HL-60 (cell line): ENCODE measurements around the gene SPINT2.

Source experiments
- DNase-seq, 2 experiments: peaks; one replicate each; pipeline ENCODE4 v3.0.0-alpha.2; 2010 to 2020; ENCODE audit warnings: low read depth in 1 of 2, low spot score in 1 of 2
- H3K27ac ChIP-seq: fragments of 250-450 bp; sonication (Bioruptor Pico); replicated peaks from 2 replicates; pipeline ENCODE4 v1.5.1; 2020; ENCODE audit warnings: mild to moderate bottlenecking, moderate library complexity
- H3K27me3 ChIP-seq: fragments of 250-450 bp; sonication (Bioruptor Pico); 2 replicates; pipeline ENCODE4 v1.5.1; 2021; ENCODE audit warnings: mild to moderate bottlenecking, moderate library complexity; ENCODE audit not compliant: insufficient read depth, poor library complexity, severe bottlenecking
- H3K4me3 ChIP-seq: replicated peaks from 2 replicates; pipeline ENCODE4 v1.5.1; 2011; ENCODE audit warnings: mild to moderate bottlenecking, control low read depth, low read length; ENCODE audit not compliant: insufficient read depth
- CTCF ChIP-seq: IDR thresholded peaks from one replicate; pipeline ENCODE4 v1.5.1; 2011; ENCODE audit warnings: low read length, control low read depth, inconsistent platforms; ENCODE audit not compliant: insufficient read depth
- GABPA ChIP-seq: IDR thresholded peaks from 2 replicates; pipeline ENCODE4 v1.6.1; 2012; ENCODE audit warnings: low read depth
- POLR2AphosphoS5 ChIP-seq: IDR thresholded peaks from 2 replicates; pipeline ENCODE4 v1.6.1; 2012; ENCODE audit warnings: low read depth
- REST ChIP-seq: IDR thresholded peaks from 2 replicates; pipeline ENCODE4 v1.6.1; 2012; ENCODE audit warnings: low read depth; ENCODE audit not compliant: insufficient replicate concordance
- SPI1 ChIP-seq: IDR thresholded peaks from 2 replicates; pipeline ENCODE4 v1.6.1; 2012; ENCODE audit warnings: low read depth, mild to moderate bottlenecking, borderline replicate concordance

Gene SPINT2

GRCh38 chr19:38318660-38319059, 54.3 kb downstream of the SPINT2 start:
- DNase-seq, result no peak
- no peak for TF ChIP-seq POLR2AphosphoS5
- no peak for TF ChIP-seq GABPA
- no peak for TF ChIP-seq CTCF
- TF ChIP-seq SPI1, result no peak
- TF ChIP-seq REST, result no peak
- Histone ChIP-seq H3K27ac (no peak overlapping the region), H3K27me3 (no peaks in the 10 kb centered on the region), H3K4me3 (no peak overlapping the region)

DNA sequence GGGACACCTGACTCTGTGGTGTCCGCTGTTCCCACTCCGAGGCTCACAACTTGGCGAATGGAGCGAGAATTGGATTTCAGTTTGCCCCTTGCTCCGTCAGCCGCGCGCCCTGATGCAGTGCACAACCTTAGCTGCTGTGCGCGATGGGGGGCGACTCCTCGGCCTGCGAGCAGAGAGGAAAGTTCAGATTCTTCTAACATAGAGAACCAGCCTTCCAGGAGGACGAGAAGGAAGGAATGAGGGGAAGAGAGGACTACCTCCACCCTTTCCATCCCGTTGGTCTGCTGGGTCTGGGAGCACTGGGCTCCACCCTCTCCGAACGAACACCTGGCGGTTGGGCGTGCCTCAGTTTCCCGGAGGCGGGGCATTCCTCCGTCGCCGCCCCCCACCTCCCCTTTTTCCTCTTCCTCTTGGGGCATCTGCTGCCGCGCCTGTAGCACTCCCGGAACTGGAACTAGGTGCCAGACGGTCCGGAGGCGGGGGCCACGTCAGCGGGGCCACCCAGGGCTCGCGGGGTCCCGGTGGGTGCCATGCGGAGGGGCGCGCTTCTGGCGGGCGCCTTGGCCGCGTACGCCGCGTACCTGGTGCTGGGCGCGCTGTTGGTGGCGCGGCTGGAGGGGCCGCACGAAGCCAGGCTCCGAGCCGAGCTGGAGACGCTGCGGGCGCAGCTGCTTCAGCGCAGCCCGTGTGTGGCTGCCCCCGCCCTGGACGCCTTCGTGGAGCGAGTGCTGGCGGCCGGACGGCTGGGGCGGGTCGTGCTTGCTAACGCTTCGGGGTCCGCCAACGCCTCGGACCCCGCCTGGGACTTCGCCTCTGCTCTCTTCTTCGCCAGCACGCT, 55.3 kb downstream of the SPINT2 start, which contains the start of gene KCNK6:
Gene KCNK6, plus strand, starts transcription at position 425 of the 838 bp plus-strand sequence. Its CDS starts 106 bp downstream, at position 531.
- peak; percentile 22 to 74 for DNase-seq
- Histone ChIP-seq H3K27ac (no peak within 1 kb of the TSS), H3K27me3 (no peaks in the 10 kb centered on the region), H3K4me3 (peak within 1 kb of the TSS; percentile 50)
- TF ChIP-seq POLR2AphosphoS5 (no peak), SPI1 (no peak), GABPA (no peak), REST (no peak)

DNA sequence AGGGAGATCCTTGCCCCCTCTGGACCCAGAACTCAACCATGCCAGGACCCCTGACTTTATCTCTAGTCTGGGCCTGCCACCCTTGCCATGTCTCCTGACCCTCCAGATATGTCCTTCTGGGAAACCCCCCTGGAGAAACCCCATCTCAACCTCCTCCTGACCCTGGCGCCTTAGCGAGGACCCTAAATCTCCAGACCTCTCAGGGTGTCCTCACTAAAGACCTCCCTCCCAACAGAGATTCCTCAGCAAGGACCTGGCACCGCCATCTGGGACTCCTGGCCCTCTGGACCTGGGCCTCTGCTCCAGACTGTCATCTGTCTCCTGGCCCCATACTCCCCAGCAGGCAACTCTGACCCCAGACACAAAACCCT, 56.6 kb downstream of the SPINT2 start:
- Histone ChIP-seq H3K27me3 (no peaks in the 10 kb centered on the region), H3K4me3 (no peak overlapping the region), H3K27ac (no peak overlapping the region)
- DNase-seq, result no peak
- TF ChIP-seq REST (no peak), POLR2AphosphoS5 (no peak), SPI1 (no peak), CTCF (no peak)
